Right lobe of liver (tissue), 4 donors: ENCODE data around the gene ARHGEF40.

Source experiments
- CTCF ChIP-seq, 4 donors: fragments of 200-600 bp in 3 of 4; fragments of 450-650 bp in 1 of 4; IDR thresholded peaks; one replicate each; pipeline versions ENCODE4 v1.5.1 to v1.8.0; 2016 to 2022; ENCODE audit warnings: antibody characterized with exemption in 4 of 4, mild to moderate bottlenecking in 2 of 4
- POLR2A ChIP-seq: fragments of 450-650 bp; IDR thresholded peaks from one replicate; pipeline ENCODE4 v1.6.1; 2017; ENCODE audit warnings: antibody characterized with exemption, mild to moderate bottlenecking
- donor health status: DM: no; HTN: no; CAD: no.
- donor health status: DM: no; HTN: no; CAD: no.
- donor health status: DM: no; HTN: yes; CAD: no.

DNA sequence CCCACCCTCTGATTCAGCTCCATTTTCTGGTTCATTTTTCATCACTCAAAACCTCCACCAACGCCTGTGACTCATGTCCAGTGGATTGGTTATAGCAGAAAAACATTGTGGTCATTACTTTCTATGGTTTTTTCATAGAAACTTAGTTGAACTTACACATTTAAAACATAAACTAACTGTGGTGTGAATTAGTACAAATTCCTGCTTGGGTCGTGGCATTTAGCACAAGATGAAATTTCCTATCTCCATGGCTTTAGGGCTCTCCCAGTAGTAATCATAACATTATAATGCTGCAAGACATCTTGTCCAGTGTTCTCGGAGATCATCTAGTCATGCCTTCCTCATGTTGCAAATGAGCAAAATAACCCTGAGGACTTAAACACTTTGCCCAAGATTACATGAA is 20.8 kb upstream of the ARHGEF40 start:
- TF ChIP-seq CTCF (IDR thresholded peaks at IDR 0.05) (no peak), POLR2A (no peak)
